Brain microvascular endothelial cell (primary cell): ENCODE measurements around the gene TRAF3IP1.

Experiments used
- DNase-seq: peaks from one replicate; pipeline ENCODE4 v3.0.0-alpha.2; 2020
- H3K27ac ChIP-seq: fragments of 250-450 bp; sonication (Bioruptor Pico); 2 replicates; pipeline ENCODE4 v1.5.1; 2020; ENCODE audit warnings: mild to moderate bottlenecking, moderate library complexity
- H3K27me3 ChIP-seq: fragments of 250-450 bp; sonication (Bioruptor Pico); replicated peaks from 2 replicates; pipeline ENCODE4 v1.5.1; 2020; ENCODE audit warnings: mild to moderate bottlenecking
- H3K36me3 ChIP-seq: fragments of 250-450 bp; sonication (Bioruptor Pico); replicated peaks from 2 replicates; pipeline ENCODE4 v1.5.1; 2020; ENCODE audit warnings: mild to moderate bottlenecking
- H3K4me3 ChIP-seq: 2 replicates; pipeline ENCODE4 v1.5.1; 2011; ENCODE audit warnings: low read depth, mild to moderate bottlenecking, control low read depth, low read length, moderate library complexity
- CTCF ChIP-seq: IDR thresholded peaks from 2 replicates; pipeline ENCODE4 v1.5.1; 2011; ENCODE audit warnings: low read depth, mild to moderate bottlenecking, moderate library complexity, low read length, control low read depth, inconsistent platforms; ENCODE audit errors: missing control alignments
- in situ Hi-C: cut with HindIII; loops from 2 replicates; pipeline ENCODE4 v1.10.0; 2017; ENCODE audit warnings: low sequenced_read_pairs, low pct_ligation_motif_present

The TRAF3IP1 gene

GRCh38 chr2:238295144-238296112, 24.9 kb upstream of the TRAF3IP1 start:
- Histone ChIP-seq H3K27me3 (peaks cover 5% of the 10 kb centered on the region), H3K36me3 (no peaks in the 10 kb centered on the region), H3K27ac (no peak overlapping the region), H3K4me3 (no peak overlapping the region)
- in situ Hi-C loops: no loop called here
- no peak for TF ChIP-seq CTCF
- no peak for DNase-seq

GRCh38 chr2:238296638-238297457, 23.5 kb upstream of the TRAF3IP1 start:
- Histone ChIP-seq H3K36me3 (no peaks in the 10 kb centered on the region), H3K27ac (no peak overlapping the region), H3K4me3 (no peak overlapping the region), H3K27me3 (peaks cover 5% of the 10 kb centered on the region)
- no peak for DNase-seq
- no peak for TF ChIP-seq CTCF
- in situ Hi-C loops: no loop called here

GRCh38 chr2:238299803-238300202, 20.5 kb upstream of the TRAF3IP1 start:
- Histone ChIP-seq H3K27me3 (peaks cover 5% of the 10 kb centered on the region), H3K27ac (no peak overlapping the region), H3K4me3 (no peak overlapping the region), H3K36me3 (no peaks in the 10 kb centered on the region)
- in situ Hi-C loops: no loop called here
- DNase-seq: no peak
- no peak for TF ChIP-seq CTCF

GRCh38 chr2:238302087-238302486, 18.2 kb upstream of the TRAF3IP1 start:
- no peaks in the 10 kb centered on the region for H3K36me3 ChIP-seq
- H3K4me3 ChIP-seq: no peak overlapping the region
- in situ Hi-C loops: no loop called here
- no peak overlapping the region for H3K27ac ChIP-seq
- no peak for DNase-seq
- H3K27me3 ChIP-seq: no peaks in the 10 kb centered on the region
- no peak for TF ChIP-seq CTCF

- no peaks in the 10 kb centered on the region for H3K27me3 ChIP-seq
- no peak overlapping the region for H3K27ac ChIP-seq
- no peaks in the 10 kb centered on the region for H3K36me3 ChIP-seq
- no peak overlapping the region for H3K4me3 ChIP-seq
- DNase-seq: no peak
- in situ Hi-C loops: no loop called here
- TF ChIP-seq CTCF: no peak
Observed at GRCh38 chr2:238302751-238303150, 17.6 kb upstream of the TRAF3IP1 start.
